Stimulated activated naive CD8-positive, alpha-beta T cell treated with anti-CD3 and anti-CD28 coated beads, Interleukin-15, Interleukin-2, amounts not matched to agents 100 ng/mL and 50 ng/mL, for 24 hours (primary cell): ENCODE results near the gene FAM8A1.
"Not testable (repeated sequence)": the region's sequence is repeated elsewhere in the genome, so short reads cannot be mapped to it uniquely, and the experiment has no call there.

Experiments used
- H3K27ac Mint-ChIP-seq: one replicate; pipeline ENCODE4 v1.8.0; 2021; ENCODE audit warnings: mild to moderate bottlenecking, mixed read lengths
- H3K27me3 Mint-ChIP-seq: one replicate; pipeline ENCODE4 v1.8.0; 2021; ENCODE audit warnings: mixed read lengths
- H3K36me3 Mint-ChIP-seq: one replicate; pipeline ENCODE4 v1.8.0; 2021; ENCODE audit warnings: low read depth, mixed read lengths
- H3K4me1 Mint-ChIP-seq: one replicate; pipeline ENCODE4 v1.8.0; 2021; ENCODE audit warnings: low read depth, mixed read lengths
- H3K4me3 Mint-ChIP-seq: one replicate; pipeline ENCODE4 v1.8.0; 2021; ENCODE audit warnings: mild to moderate bottlenecking, mixed read lengths
- H3K9me3 Mint-ChIP-seq: one replicate; pipeline ENCODE4 v1.8.0; 2021; ENCODE audit warnings: mixed read lengths

The FAM8A1 gene, protein sequence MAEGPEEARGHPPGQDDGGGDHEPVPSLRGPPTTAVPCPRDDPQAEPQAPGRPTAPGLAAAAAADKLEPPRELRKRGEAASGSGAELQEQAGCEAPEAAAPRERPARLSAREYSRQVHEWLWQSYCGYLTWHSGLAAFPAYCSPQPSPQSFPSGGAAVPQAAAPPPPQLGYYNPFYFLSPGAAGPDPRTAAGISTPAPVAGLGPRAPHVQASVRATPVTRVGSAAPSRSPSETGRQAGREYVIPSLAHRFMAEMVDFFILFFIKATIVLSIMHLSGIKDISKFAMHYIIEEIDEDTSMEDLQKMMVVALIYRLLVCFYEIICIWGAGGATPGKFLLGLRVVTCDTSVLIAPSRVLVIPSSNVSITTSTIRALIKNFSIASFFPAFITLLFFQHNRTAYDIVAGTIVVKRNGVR

GRCh38 chr6:17599877-17600526, at the start of gene FAM8A1:
Gene FAM8A1 (plus strand): TSS chr6:17600302. CDS start chr6:17600410, 108 bp downstream.
- Mint-ChIP-seq H3K9me3 (no peaks in the 10 kb centered on the region), H3K4me3 (peak within 1 kb of the TSS; percentile 85), H3K27ac (peak within 1 kb of the TSS; percentile 79), H3K27me3 (no peaks in the 10 kb centered on the region), H3K36me3 (peaks cover 4% of the 10 kb centered on the region), H3K4me1 (peaks cover 36% of the 10 kb centered on the region)

DNA sequence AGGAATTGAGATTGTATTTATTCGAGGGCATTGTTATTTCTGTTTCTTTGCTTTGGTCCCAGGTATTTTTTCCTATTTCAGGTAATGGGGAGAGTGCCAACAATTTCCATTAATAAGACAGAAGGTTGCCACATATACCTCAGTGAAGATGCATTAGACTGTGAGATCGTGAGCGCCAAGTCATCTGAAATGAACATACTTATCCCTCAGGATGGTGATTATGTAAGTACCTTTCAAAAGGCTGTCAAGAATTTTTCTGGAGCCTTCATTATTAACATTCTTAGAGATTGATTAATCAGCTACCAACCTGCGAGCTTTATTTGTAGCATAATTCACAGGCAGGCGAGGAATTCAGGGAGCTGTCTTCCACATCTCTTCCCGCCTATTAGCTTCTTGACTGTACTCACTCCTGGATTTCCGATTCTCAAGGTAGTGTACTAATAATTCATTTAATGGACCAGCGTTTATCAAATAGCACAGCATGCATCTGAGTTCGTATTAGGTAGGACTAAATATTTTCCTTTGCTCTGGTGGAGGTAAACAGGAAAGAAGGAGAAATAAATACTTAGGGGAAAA, 48.6 kb upstream of the FAM8A1 start:
- H3K27me3 Mint-ChIP-seq = peaks cover 7% of the 10 kb centered on the region
- H3K27ac Mint-ChIP-seq = no peak overlapping the region
- H3K36me3 Mint-ChIP-seq = no peaks in the 10 kb centered on the region
- no peak overlapping the region for H3K4me3 Mint-ChIP-seq
- H3K9me3 Mint-ChIP-seq = no peaks in the 10 kb centered on the region
- no peaks in the 10 kb centered on the region for H3K4me1 Mint-ChIP-seq

- Mint-ChIP-seq H3K9me3 (no peaks in the 10 kb centered on the region), H3K27me3 (peaks cover 6% of the 10 kb centered on the region), H3K4me1 (no peaks in the 10 kb centered on the region), H3K4me3 (no peak overlapping the region), H3K27ac (no peak overlapping the region), H3K36me3 (no peaks in the 10 kb centered on the region)
Observed at GRCh38 chr6:17552861-17553260, 47.2 kb upstream of the FAM8A1 start.

- Mint-ChIP-seq H3K4me3 (no peak overlapping the region), H3K4me1 (no peaks in the 10 kb centered on the region), H3K36me3 (no peaks in the 10 kb centered on the region), H3K27ac (no peak overlapping the region), H3K27me3 (peaks cover 4% of the 10 kb centered on the region), H3K9me3 (peaks cover 2% of the 10 kb centered on the region)
Observed at GRCh38 chr6:17556014-17556413, 44.1 kb upstream of the FAM8A1 start.

- H3K4me3 Mint-ChIP-seq = no peak overlapping the region
- no peak overlapping the region for H3K27ac Mint-ChIP-seq
- peaks cover 22% of the 10 kb centered on the region for H3K9me3 Mint-ChIP-seq
- H3K36me3 Mint-ChIP-seq = no peaks in the 10 kb centered on the region
- H3K27me3 Mint-ChIP-seq = peaks cover 4% of the 10 kb centered on the region
- H3K4me1 Mint-ChIP-seq = no peaks in the 10 kb centered on the region
Observed at GRCh38 chr6:17562636-17563035, 37.5 kb upstream of the FAM8A1 start.

DNA sequence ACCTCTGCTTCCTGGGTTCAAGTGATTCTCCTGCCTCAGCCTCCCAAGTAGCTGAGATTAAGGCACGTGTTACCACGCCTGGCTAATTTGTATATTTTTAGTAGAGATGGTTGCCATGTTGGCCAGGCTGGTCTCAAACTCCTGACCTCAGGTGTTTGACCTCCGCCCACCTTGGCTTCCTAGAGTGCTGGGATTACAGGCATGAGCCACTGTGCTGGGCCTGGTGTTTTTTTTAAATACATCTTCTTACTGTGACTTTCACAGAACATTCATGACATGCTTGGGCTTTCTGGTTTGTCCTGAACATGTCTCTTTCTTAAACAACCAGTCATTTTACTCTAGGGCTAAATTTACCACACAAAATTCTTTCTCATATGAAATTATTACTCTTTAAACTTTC, 34.7 kb upstream of the FAM8A1 start:
- Mint-ChIP-seq H3K9me3 (peaks cover 22% of the 10 kb centered on the region), H3K27me3 (peaks cover 5% of the 10 kb centered on the region), H3K36me3 (no peaks in the 10 kb centered on the region), H3K27ac (no peak overlapping the region), H3K4me3 (no peak overlapping the region), H3K4me1 (no peaks in the 10 kb centered on the region)

- no peaks in the 10 kb centered on the region for H3K4me1 Mint-ChIP-seq
- H3K27ac Mint-ChIP-seq = no peak overlapping the region
- H3K36me3 Mint-ChIP-seq = no peaks in the 10 kb centered on the region
- H3K9me3 Mint-ChIP-seq = peaks cover 6% of the 10 kb centered on the region
- H3K27me3 Mint-ChIP-seq = peaks cover 17% of the 10 kb centered on the region
- no peak overlapping the region for H3K4me3 Mint-ChIP-seq
Observed at GRCh38 chr6:17574866-17575560, 25.1 kb upstream of the FAM8A1 start.

DNA sequence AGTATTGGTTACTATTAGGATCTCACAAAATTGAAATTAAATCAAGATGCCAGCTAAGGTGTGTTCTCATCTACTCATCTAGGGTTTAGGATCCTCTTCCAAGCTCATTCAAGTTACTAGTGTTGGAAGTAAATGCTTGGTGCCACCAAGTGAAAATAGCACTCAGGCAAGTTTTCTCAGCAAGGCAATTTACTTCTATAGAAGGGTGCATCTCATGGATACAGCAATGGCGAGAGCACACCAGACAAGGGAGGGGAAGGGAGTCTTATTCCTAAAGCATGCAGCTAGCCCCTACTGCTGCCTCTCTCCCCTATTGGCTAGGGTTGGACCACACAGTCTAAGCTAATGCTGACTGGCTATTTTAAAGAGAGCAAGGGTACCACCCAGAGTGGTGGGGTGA, 23.0 kb upstream of the FAM8A1 start:
- no peak overlapping the region for H3K27ac Mint-ChIP-seq
- peaks cover 25% of the 10 kb centered on the region for H3K27me3 Mint-ChIP-seq
- no peaks in the 10 kb centered on the region for H3K4me1 Mint-ChIP-seq
- H3K36me3 Mint-ChIP-seq = no peaks in the 10 kb centered on the region
- H3K4me3 Mint-ChIP-seq = no peak overlapping the region
- peaks cover 6% of the 10 kb centered on the region for H3K9me3 Mint-ChIP-seq

- peak overlapping the region; percentile 53 for H3K4me3 Mint-ChIP-seq
- peaks cover 6% of the 10 kb centered on the region for H3K9me3 Mint-ChIP-seq
- no peaks in the 10 kb centered on the region for H3K36me3 Mint-ChIP-seq
- peaks cover 4% of the 10 kb centered on the region for H3K4me1 Mint-ChIP-seq
- H3K27ac Mint-ChIP-seq = no peak overlapping the region
- peaks cover 8% of the 10 kb centered on the region for H3K27me3 Mint-ChIP-seq
Observed at GRCh38 chr6:17580518-17581048, 19.5 kb upstream of the FAM8A1 start.

GRCh38 chr6:17581282-17581681, 18.8 kb upstream of the FAM8A1 start:
- not testable (repeated sequence) for H3K4me1 Mint-ChIP-seq, H3K27me3 Mint-ChIP-seq, H3K4me3 Mint-ChIP-seq, H3K36me3 Mint-ChIP-seq, H3K27ac Mint-ChIP-seq, H3K9me3 Mint-ChIP-seq

DNA sequence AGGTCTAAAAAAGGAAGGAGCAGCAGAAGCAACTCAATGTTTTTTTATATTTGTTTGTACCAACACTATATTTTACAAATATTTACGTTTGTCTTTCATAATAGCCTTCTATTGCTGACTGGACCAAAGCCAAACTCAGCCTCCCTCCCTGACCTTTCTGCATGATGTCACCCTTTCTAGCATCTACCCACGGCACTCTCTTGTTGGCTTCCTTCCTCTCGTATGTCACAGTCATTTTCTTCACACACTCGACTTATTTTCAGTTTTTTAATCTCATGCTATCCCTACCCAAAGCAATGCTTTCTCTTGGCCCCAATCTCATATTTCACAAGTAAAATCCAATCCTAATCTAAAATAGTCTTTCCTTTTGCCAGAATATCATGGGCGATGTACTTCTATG, 16.3 kb upstream of the FAM8A1 start:
- Mint-ChIP-seq H3K36me3 (no peaks in the 10 kb centered on the region), H3K4me3 (no peak overlapping the region), H3K27ac (no peak overlapping the region), H3K9me3 (no peaks in the 10 kb centered on the region), H3K27me3 (peaks cover 8% of the 10 kb centered on the region), H3K4me1 (peaks cover 4% of the 10 kb centered on the region)

DNA sequence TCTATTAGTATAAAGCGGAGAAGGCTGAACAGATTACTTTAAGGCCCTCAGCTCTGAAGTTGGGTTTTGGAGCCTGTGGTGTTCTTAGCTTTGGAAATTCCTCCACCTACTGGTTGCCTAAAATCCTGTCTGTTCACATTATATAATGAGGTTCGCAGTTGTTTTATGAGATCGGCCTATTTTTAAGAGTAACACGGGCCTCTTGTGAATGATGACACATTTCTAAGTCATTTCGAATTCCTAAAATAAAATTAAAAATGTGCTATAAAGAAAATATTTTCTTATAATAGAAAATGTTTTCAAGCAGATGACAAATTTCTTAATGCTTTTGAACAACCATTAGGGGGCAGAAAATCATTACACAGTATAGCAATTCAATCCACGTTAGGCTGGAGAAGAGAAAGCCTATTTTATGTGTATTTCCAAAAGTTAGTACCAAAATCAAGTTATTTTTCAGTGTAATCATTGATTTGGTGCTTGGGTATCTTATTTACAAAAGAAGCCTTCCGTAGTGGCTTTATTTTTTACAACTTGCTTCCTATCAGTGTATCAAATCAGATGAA, 15.8 kb upstream of the FAM8A1 start:
- no peaks in the 10 kb centered on the region for H3K9me3 Mint-ChIP-seq
- H3K27ac Mint-ChIP-seq = no peak overlapping the region
- peaks cover 9% of the 10 kb centered on the region for H3K4me1 Mint-ChIP-seq
- no peak overlapping the region for H3K4me3 Mint-ChIP-seq
- H3K36me3 Mint-ChIP-seq = no peaks in the 10 kb centered on the region
- peaks cover 8% of the 10 kb centered on the region for H3K27me3 Mint-ChIP-seq

DNA sequence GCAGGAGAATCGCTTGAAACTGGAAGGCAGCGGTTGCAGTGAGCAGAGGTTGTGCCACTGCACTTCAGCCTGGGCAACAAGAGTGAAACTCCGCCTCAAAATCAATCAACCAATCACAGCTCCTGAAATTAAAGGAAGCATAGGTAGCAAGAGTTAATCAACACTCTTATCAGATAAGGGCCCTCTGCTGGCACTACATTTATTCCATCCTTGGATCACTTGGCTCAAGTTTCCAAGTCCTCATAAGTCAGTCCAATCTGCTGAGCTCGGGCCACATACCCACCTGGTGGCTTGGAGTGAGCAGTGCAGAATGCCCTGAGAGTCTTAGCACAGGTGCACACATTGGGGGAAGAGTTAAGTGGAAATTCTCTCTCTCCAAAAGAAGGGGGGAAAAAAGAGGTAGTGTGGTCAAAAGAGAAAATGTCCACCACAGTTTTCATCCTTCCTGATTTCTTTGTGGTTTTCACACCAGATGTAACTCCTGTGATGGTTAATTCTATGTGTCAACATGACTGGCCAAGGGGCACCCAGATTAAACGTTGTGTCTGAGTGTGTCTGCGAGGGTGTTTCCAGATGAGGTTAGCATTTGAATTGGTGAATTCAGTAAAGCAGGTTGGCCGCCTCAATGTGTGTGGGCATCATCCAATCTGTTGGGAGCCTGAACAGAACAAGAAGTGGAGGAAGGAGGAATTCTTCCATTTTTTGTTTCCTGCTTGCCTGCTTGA, 14.2 kb upstream of the FAM8A1 start:
- H3K4me3 Mint-ChIP-seq = no peak overlapping the region
- H3K4me1 Mint-ChIP-seq = peaks cover 14% of the 10 kb centered on the region
- H3K36me3 Mint-ChIP-seq = no peaks in the 10 kb centered on the region
- no peak overlapping the region for H3K27ac Mint-ChIP-seq
- peaks cover 7% of the 10 kb centered on the region for H3K27me3 Mint-ChIP-seq
- no peaks in the 10 kb centered on the region for H3K9me3 Mint-ChIP-seq

DNA sequence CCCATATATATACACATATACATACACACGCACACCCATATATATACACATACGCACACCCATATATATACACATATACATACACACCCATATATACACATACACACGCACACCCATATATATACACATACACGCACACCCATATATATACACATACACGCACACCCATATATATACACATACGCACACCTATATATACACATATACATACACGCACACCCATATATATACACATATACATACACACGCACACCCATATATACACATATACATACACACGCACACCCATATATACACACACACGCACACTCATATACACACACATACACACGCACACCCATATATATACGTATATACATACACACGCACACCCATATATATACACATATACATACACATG, 13.5 kb upstream of the FAM8A1 start:
- not testable (repeated sequence) for H3K9me3 Mint-ChIP-seq, H3K36me3 Mint-ChIP-seq, H3K4me3 Mint-ChIP-seq, H3K27me3 Mint-ChIP-seq, H3K27ac Mint-ChIP-seq
- H3K4me1 Mint-ChIP-seq = peaks cover 14% of the 10 kb centered on the region
